ENCODE data around the gene AK1. TPM values are rescaled to one million over a fixed set of nuclear protein-coding genes. Genes with fewer than 3 reads are reported as not detected.

Gene AK1
- total and polyA plus RNA-seq, 2 of the 13 experiments (the other 11 are each of a cell fraction or from before 2014, with no cell fraction given): 19.1 to 32.8 TPM

DNA sequence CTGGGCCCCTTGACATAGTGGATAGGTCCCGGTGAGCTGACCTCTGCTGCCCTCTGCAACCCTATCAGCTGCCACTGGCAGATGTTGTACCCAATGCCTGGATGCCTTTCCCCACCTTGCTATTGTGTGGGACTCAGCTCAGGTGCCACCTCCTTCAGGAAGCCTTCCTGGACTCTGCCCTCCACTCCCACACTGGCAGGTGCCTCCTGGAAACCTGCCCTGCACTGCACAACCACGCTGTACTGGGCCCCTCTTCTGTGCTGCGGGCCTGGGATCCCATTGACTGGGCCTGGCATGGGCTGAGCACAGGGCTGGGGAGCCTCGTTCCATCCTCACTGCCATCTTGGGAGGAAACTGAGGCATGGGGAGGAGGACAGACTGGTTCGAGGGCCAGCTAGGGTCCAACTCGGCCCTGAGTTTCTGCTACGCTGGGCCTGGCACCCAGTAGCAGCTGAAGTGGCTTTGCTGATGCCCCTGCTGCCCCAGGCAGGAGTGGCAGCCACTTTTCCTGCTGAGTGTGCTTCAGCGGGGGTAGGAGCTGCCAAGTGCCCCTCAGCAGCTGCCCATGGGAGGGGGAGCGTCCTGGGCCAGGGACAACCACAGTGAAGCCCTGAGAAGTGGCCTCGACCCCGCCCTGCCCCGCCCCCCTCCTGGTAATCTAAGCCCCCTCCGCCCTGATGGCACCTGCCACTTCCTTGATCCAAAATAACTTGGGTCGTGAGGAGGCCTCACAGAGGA lies 1.3 kb downstream of the AK1 start (continued):
- TF ChIP-seq, protein P1, sequence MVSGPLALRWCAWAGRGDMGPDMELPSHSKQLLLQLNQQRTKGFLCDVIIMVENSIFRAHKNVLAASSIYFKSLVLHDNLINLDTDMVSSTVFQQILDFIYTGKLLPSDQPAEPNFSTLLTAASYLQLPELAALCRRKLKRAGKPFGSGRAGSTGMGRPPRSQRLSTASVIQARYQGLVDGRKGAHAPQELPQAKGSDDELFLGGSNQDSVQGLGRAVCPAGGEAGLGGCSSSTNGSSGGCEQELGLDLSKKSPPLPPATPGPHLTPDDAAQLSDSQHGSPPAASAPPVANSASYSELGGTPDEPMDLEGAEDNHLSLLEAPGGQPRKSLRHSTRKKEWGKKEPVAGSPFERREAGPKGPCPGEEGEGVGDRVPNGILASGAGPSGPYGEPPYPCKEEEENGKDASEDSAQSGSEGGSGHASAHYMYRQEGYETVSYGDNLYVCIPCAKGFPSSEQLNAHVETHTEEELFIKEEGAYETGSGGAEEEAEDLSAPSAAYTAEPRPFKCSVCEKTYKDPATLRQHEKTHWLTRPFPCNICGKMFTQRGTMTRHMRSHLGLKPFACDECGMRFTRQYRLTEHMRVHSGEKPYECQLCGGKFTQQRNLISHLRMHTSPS (CRISPR knock-in tag; IDR thresholded peaks at IDR 0.05; ENCODE audit: low read depth): peak; percentile 59; the same call in 1 of the 2 replicates
- TF ChIP-seq JUN (CRISPR knock-in tag; IDR thresholded peaks at IDR 0.05) (no peak), TCF12 (IDR thresholded peaks at IDR 0.05) (no peak), TCF12 (CRISPR knock-in tag; IDR thresholded peaks at IDR 0.05) (no peak), SIN3B (IDR thresholded peaks at IDR 0.05; ENCODE audit: low read length) (no peak), POGZ (CRISPR knock-in tag; IDR thresholded peaks at IDR 0.05) (no peak), ZNF816 (CRISPR knock-in tag; IDR thresholded peaks at IDR 0.05; ENCODE audit: borderline replicate concordance) (no peak), ZNF253 (CRISPR knock-in tag; IDR thresholded peaks at IDR 0.05; ENCODE audit: borderline replicate concordance) (no peak), ZNF777 (CRISPR knock-in tag; IDR thresholded peaks at IDR 0.05) (no peak), NR3C1 (CRISPR knock-in tag; IDR thresholded peaks at IDR 0.05) (no peak), MAFG (CRISPR knock-in tag; IDR thresholded peaks at IDR 0.05) (0 out of 2 replicates have a peak, but pooled peaks have one; percentile 28), ZNF841 (CRISPR knock-in tag; IDR thresholded peaks at IDR 0.05; ENCODE audit: borderline replicate concordance) (no peak)
- TF ChIP-seq, protein P2, sequence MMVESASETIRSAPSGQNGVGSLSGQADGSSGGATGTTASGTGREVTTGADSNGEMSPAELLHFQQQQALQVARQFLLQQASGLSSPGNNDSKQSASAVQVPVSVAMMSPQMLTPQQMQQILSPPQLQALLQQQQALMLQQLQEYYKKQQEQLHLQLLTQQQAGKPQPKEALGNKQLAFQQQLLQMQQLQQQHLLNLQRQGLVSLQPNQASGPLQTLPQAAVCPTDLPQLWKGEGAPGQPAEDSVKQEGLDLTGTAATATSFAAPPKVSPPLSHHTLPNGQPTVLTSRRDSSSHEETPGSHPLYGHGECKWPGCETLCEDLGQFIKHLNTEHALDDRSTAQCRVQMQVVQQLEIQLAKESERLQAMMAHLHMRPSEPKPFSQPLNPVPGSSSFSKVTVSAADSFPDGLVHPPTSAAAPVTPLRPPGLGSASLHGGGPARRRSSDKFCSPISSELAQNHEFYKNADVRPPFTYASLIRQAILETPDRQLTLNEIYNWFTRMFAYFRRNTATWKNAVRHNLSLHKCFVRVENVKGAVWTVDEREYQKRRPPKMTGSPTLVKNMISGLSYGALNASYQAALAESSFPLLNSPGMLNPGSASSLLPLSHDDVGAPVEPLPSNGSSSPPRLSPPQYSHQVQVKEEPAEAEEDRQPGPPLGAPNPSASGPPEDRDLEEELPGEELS (CRISPR knock-in tag; IDR thresholded peaks at IDR 0.05): no peak
- TF ChIP-seq, protein P3, sequence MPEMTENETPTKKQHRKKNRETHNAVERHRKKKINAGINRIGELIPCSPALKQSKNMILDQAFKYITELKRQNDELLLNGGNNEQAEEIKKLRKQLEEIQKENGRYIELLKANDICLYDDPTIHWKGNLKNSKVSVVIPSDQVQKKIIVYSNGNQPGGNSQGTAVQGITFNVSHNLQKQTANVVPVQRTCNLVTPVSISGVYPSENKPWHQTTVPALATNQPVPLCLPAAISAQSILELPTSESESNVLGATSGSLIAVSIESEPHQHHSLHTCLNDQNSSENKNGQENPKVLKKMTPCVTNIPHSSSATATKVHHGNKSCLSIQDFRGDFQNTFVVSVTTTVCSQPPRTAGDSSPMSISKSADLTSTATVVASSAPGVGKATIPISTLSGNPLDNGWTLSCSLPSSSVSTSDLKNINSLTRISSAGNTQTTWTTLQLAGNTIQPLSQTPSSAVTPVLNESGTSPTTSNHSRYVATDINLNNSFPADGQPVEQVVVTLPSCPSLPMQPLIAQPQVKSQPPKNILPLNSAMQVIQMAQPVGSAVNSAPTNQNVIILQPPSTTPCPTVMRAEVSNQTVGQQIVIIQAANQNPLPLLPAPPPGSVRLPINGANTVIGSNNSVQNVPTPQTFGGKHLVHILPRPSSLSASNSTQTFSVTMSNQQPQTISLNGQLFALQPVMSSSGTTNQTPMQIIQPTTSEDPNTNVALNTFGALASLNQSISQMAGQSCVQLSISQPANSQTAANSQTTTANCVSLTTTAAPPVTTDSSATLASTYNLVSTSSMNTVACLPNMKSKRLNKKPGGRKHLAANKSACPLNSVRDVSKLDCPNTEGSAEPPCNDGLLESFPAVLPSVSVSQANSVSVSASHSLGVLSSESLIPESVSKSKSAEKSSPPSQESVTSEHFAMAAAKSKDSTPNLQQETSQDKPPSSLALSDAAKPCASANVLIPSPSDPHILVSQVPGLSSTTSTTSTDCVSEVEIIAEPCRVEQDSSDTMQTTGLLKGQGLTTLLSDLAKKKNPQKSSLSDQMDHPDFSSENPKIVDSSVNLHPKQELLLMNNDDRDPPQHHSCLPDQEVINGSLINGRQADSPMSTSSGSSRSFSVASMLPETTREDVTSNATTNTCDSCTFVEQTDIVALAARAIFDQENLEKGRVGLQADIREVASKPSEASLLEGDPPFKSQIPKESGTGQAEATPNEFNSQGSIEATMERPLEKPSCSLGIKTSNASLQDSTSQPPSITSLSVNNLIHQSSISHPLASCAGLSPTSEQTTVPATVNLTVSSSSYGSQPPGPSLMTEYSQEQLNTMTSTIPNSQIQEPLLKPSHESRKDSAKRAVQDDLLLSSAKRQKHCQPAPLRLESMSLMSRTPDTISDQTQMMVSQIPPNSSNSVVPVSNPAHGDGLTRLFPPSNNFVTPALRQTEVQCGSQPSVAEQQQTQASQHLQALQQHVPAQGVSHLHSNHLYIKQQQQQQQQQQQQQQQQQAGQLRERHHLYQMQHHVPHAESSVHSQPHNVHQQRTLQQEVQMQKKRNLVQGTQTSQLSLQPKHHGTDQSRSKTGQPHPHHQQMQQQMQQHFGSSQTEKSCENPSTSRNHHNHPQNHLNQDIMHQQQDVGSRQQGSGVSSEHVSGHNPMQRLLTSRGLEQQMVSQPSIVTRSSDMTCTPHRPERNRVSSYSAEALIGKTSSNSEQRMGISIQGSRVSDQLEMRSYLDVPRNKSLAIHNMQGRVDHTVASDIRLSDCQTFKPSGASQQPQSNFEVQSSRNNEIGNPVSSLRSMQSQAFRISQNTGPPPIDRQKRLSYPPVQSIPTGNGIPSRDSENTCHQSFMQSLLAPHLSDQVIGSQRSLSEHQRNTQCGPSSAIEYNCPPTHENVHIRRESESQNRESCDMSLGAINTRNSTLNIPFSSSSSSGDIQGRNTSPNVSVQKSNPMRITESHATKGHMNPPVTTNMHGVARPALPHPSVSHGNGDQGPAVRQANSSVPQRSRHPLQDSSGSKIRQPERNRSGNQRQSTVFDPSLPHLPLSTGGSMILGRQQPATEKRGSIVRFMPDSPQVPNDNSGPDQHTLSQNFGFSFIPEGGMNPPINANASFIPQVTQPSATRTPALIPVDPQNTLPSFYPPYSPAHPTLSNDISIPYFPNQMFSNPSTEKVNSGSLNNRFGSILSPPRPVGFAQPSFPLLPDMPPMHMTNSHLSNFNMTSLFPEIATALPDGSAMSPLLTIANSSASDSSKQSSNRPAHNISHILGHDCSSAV (CRISPR knock-in tag; IDR thresholded peaks at IDR 0.05; ENCODE audit: borderline replicate concordance): no peak
- TF ChIP-seq, protein P4, sequence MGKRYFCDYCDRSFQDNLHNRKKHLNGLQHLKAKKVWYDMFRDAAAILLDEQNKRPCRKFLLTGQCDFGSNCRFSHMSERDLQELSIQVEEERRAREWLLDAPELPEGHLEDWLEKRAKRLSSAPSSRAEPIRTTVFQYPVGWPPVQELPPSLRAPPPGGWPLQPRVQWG (CRISPR knock-in tag; IDR thresholded peaks at IDR 0.05; ENCODE audit: borderline replicate concordance, low read depth): no peak
- TF ChIP-seq, protein P5, sequence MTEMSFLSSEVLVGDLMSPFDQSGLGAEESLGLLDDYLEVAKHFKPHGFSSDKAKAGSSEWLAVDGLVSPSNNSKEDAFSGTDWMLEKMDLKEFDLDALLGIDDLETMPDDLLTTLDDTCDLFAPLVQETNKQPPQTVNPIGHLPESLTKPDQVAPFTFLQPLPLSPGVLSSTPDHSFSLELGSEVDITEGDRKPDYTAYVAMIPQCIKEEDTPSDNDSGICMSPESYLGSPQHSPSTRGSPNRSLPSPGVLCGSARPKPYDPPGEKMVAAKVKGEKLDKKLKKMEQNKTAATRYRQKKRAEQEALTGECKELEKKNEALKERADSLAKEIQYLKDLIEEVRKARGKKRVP (CRISPR knock-in tag; IDR thresholded peaks at IDR 0.05): no peak

Data from HepG2 (cell line).